ENCODE results near the gene NKX2-3.

NKX2-3 gene

DNA sequence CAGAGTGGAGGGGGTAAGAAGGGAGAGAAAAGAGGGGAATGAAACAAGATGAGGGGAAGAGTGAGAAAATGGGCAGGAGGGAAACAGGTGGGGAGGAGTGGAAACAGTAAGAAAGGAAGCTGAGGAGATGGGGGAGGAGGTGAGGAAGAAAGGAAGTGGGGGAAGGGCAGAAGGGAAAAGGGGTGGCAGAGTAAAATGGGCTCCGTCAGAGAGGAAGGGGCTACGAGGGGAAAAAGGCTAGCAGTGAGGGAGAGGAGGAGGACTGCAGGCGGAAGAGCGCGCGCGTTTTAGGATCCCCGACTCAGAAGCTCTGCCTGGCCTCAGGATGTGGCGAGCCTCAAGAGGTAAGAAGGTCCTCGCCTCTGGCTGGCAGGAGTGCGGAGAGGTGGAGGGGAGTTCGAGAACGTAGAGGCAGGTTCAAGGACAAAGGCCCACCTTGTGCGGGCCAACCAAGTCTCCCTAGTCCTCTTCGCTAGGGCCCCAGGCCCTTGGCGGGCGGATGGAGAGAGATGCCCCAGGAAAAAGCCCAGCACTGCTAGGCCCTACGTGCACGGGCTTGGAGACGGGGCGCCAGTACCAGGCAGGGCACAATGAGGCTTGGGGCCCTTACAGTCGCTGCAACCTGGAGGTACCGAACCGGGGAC, 5.8 kb upstream of the NKX2-3 start:
- Histone ChIP-seq H3K27me3 (ENCODE audit: control insufficient read depth, insufficient read depth, low read length, poor library complexity, severe bottlenecking) (peaks cover 100% of the 10 kb centered on the region), H3K4me3 (ENCODE audit: insufficient read depth, low read depth, low read length) (no peak overlapping the region), H3K4me1 (ENCODE audit: control insufficient read depth, insufficient read depth, low read length) (peaks cover 25% of the 10 kb centered on the region), H3K36me3 (ENCODE audit: control insufficient read depth, insufficient read depth, low read length) (no peaks in the 10 kb centered on the region), H3K27ac (ENCODE audit: insufficient read depth, low read depth, low read length, poor library complexity, severe bottlenecking) (no peak overlapping the region), H3K9me3 (ENCODE audit: control insufficient read depth, low read length) (no peaks in the 10 kb centered on the region)
- 4 to 5% methylated on average over 24 of the region's 24 CpGs for WGBS, 2 experiments

DNA sequence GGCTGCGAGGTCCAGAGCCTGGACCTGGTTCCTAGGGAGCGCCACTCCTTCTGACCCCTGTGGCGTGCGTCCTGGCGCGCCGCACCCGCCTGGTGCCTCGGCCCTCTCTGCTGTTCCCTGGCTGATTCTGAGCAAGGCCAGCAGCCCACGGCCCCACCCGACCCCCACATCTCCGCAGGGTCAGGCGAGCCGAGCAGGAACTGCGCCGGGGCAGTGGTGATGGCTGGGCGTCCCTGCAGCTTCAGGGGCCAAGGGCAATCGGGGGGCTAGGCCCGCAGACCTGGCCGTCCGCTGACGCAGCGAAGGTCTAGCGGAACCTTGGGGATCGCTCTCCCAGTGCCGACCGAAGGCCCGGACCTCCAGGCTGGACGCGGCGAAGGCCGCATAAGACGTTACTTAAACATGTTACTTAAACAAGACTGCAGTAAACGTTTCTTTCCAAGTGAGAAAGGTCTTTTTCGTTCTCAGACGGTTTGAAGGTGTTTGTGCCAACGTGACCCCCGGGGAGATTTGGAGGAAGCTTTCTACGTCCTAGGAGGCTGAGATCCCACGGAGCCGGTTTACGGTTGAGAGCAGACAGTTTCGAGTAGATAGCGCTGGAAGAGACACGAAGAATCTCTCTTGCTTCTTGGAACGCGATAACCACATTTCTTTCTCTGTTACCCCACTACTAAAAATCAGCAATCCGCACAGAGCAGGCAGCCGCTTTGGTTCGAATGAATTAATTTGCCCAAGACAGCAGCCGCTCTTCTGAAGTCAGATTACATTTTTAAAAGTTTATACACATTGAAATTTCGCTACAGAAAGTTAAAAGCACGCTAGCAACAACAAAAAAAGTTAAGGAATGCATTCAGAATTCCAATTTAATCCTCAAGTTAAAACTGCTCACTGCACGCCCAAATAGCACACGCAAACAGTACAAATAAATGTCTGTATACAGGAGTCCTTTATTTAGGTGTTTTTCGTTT, 4.9 kb upstream of the NKX2-3 start:
- H3K4me3 ChIP-seq (ENCODE audit: insufficient read depth, low read depth, low read length) = no peak overlapping the region
- H3K27ac ChIP-seq (ENCODE audit: insufficient read depth, low read depth, low read length, poor library complexity, severe bottlenecking) = no peak overlapping the region
- no peaks in the 10 kb centered on the region for H3K36me3 ChIP-seq (ENCODE audit: control insufficient read depth, insufficient read depth, low read length)
- peaks cover 100% of the 10 kb centered on the region for H3K27me3 ChIP-seq (ENCODE audit: control insufficient read depth, insufficient read depth, low read length, poor library complexity, severe bottlenecking)
- H3K4me1 ChIP-seq (ENCODE audit: control insufficient read depth, insufficient read depth, low read length) = peaks cover 21% of the 10 kb centered on the region
- 2% methylated on average over 53 to 54 of the region's 56 CpGs for WGBS, 2 experiments
- no peaks in the 10 kb centered on the region for H3K9me3 ChIP-seq (ENCODE audit: control insufficient read depth, low read length)

- 11 to 24% methylated on average over 6 to 10 of the region's 10 CpGs for WGBS, 2 experiments
- Histone ChIP-seq H3K27me3 (ENCODE audit: control insufficient read depth, insufficient read depth, low read length, poor library complexity, severe bottlenecking) (peaks cover 100% of the 10 kb centered on the region), H3K4me3 (ENCODE audit: insufficient read depth, low read depth, low read length) (no peak overlapping the region), H3K27ac (ENCODE audit: insufficient read depth, low read depth, low read length, poor library complexity, severe bottlenecking) (no peak overlapping the region), H3K9me3 (ENCODE audit: control insufficient read depth, low read length) (no peaks in the 10 kb centered on the region), H3K4me1 (ENCODE audit: control insufficient read depth, insufficient read depth, low read length) (peaks cover 16% of the 10 kb centered on the region), H3K36me3 (ENCODE audit: control insufficient read depth, insufficient read depth, low read length) (no peaks in the 10 kb centered on the region)
Observed at GRCh38 chr10:99528494-99529441, 4.0 kb upstream of the NKX2-3 start.

- H3K4me3 ChIP-seq (ENCODE audit: insufficient read depth, low read depth, low read length) = no peak overlapping the region
- H3K9me3 ChIP-seq (ENCODE audit: control insufficient read depth, low read length) = no peaks in the 10 kb centered on the region
- H3K4me1 ChIP-seq (ENCODE audit: control insufficient read depth, insufficient read depth, low read length) = peaks cover 17% of the 10 kb centered on the region
- H3K36me3 ChIP-seq (ENCODE audit: control insufficient read depth, insufficient read depth, low read length) = no peaks in the 10 kb centered on the region
- WGBS, 2 experiments = 3 to 4% methylated on average over 20 to 22 of the region's 22 CpGs
- H3K27ac ChIP-seq (ENCODE audit: insufficient read depth, low read depth, low read length, poor library complexity, severe bottlenecking) = no peak overlapping the region
- peaks cover 100% of the 10 kb centered on the region for H3K27me3 ChIP-seq (ENCODE audit: control insufficient read depth, insufficient read depth, low read length, poor library complexity, severe bottlenecking)
Observed at GRCh38 chr10:99529591-99530107, 3.1 kb upstream of the NKX2-3 start.

DNA sequence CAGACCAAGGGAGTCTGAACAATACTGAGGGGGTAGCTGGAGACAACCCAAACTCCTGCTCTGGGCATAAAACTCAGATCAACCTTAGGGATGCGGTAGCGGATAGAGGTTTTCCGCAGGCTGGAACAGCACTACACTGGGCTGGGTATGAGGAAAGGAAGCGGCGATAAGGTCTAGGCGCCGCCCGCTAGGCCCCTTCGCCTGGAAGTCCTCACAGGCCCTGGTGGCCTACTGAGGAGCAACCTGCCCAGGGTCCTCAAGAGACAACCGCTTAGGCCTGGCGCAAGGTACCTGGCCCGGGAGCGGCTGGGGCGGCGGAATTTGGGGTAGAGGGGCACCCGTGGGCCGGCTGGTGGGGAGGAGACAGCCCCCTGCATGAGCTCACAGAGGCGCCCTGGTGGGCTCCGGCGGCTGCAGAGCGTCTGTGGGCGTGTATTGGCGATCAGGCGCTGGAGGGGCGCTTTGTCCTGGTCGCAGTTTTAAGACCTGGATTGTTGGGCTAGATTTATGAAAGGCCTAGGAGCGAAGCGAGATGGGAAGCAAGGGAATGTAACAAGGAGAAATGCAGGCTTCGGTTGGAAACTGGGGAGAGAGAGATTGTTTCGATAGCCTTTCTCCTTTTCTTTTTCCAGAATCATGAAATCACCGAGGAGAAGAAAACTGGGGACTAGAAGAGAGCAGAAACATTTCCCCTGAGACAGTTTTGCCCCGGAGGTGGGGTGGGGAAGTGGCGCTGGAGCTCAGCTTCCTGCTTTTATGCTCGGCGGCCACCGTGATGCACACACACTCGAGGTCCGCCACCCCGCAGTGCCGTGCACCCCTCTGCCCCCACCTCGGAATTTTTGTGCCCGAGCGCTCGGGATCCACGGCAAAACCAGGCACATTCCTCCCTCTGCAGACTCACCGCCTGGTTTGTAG, 2.4 kb upstream of the NKX2-3 start:
- Histone ChIP-seq H3K4me1 (ENCODE audit: control insufficient read depth, insufficient read depth, low read length) (peaks cover 22% of the 10 kb centered on the region), H3K9me3 (ENCODE audit: control insufficient read depth, low read length) (no peaks in the 10 kb centered on the region), H3K4me3 (ENCODE audit: insufficient read depth, low read depth, low read length) (no peak overlapping the region), H3K27ac (ENCODE audit: insufficient read depth, low read depth, low read length, poor library complexity, severe bottlenecking) (no peak overlapping the region), H3K27me3 (ENCODE audit: control insufficient read depth, insufficient read depth, low read length, poor library complexity, severe bottlenecking) (peaks cover 100% of the 10 kb centered on the region), H3K36me3 (ENCODE audit: control insufficient read depth, insufficient read depth, low read length) (no peaks in the 10 kb centered on the region)
- WGBS, 2 experiments = 2 to 3% methylated on average over 46 of the region's 46 CpGs

GRCh38 chr10:99531026-99531695, 1.6 kb upstream of the NKX2-3 start:
- WGBS, 2 experiments = 4 to 5% methylated on average over 40 of the region's 40 CpGs
- Histone ChIP-seq H3K4me3 (ENCODE audit: insufficient read depth, low read depth, low read length) (no peak overlapping the region), H3K36me3 (ENCODE audit: control insufficient read depth, insufficient read depth, low read length) (no peaks in the 10 kb centered on the region), H3K4me1 (ENCODE audit: control insufficient read depth, insufficient read depth, low read length) (peaks cover 29% of the 10 kb centered on the region), H3K27ac (ENCODE audit: insufficient read depth, low read depth, low read length, poor library complexity, severe bottlenecking) (no peak overlapping the region), H3K9me3 (ENCODE audit: control insufficient read depth, low read length) (no peaks in the 10 kb centered on the region), H3K27me3 (ENCODE audit: control insufficient read depth, insufficient read depth, low read length, poor library complexity, severe bottlenecking) (peaks cover 100% of the 10 kb centered on the region)

- H3K4me3 ChIP-seq (ENCODE audit: insufficient read depth, low read depth, low read length) = no peak overlapping the region
- peaks cover 32% of the 10 kb centered on the region for H3K4me1 ChIP-seq (ENCODE audit: control insufficient read depth, insufficient read depth, low read length)
- no peak overlapping the region for H3K27ac ChIP-seq (ENCODE audit: insufficient read depth, low read depth, low read length, poor library complexity, severe bottlenecking)
- H3K27me3 ChIP-seq (ENCODE audit: control insufficient read depth, insufficient read depth, low read length, poor library complexity, severe bottlenecking) = peaks cover 100% of the 10 kb centered on the region
- H3K36me3 ChIP-seq (ENCODE audit: control insufficient read depth, insufficient read depth, low read length) = no peaks in the 10 kb centered on the region
- 35 to 36% methylated on average over 25 of the region's 25 CpGs for WGBS, 2 experiments
- no peaks in the 10 kb centered on the region for H3K9me3 ChIP-seq (ENCODE audit: control insufficient read depth, low read length)
Observed at GRCh38 chr10:99531696-99532593, 797 bp upstream of the NKX2-3 start.
